HG03135 (cell line): ENCODE measurements around the gene NTN4.
"Not testable (repeated sequence)": the region's sequence is repeated elsewhere in the genome, so short reads cannot be mapped to it uniquely, and the experiment has no call there.

Experiments used
- ATAC-seq: cut with Tn5 transposase; IDR thresholded peaks from one replicate; pipeline ENCODE4 v1.9.1; 2021; ENCODE audit warnings: mild to moderate bottlenecking, moderate library complexity; ENCODE audit not compliant: unreplicated experiment

Gene NTN4

GRCh38 chr12:95671265-95671664, 119.3 kb downstream of the NTN4 start:
- no peak for ATAC-seq

- ATAC-seq: no peak
These were observed 127.0 kb downstream of the NTN4 start for GRCh38 chr12:95663525-95663924.

GRCh38 chr12:95661360-95661759, 129.2 kb downstream of the NTN4 start:
- ATAC-seq: no peak

- no peak for ATAC-seq
These were observed 132.2 kb downstream of the NTN4 start for GRCh38 chr12:95658386-95658785.

GRCh38 chr12:95654665-95655064, 135.9 kb downstream of the NTN4 start:
- ATAC-seq: not testable (repeated sequence)

- no peak for ATAC-seq
These were observed 136.6 kb downstream of the NTN4 start for GRCh38 chr12:95653771-95654546.

- ATAC-seq: no peak
These were observed 138.9 kb downstream of the NTN4 start for GRCh38 chr12:95651681-95652080.

GRCh38 chr12:95648990-95649791, 141.4 kb downstream of the NTN4 start:
- ATAC-seq: no peak

- ATAC-seq: no peak
These were observed 143.8 kb downstream of the NTN4 start for GRCh38 chr12:95646781-95647190.

- no peak for ATAC-seq
These were observed 147.3 kb downstream of the NTN4 start for GRCh38 chr12:95643256-95643655.

- ATAC-seq: no peak
These were observed 148.0 kb downstream of the NTN4 start for GRCh38 chr12:95642583-95642982.

- ATAC-seq: no peak
These were observed 149.1 kb downstream of the NTN4 start for GRCh38 chr12:95641299-95641952.

GRCh38 chr12:95640516-95640915, 150.0 kb downstream of the NTN4 start:
- ATAC-seq: no peak

- ATAC-seq: no peak
These were observed 153.0 kb downstream of the NTN4 start for GRCh38 chr12:95637471-95638155.

- ATAC-seq: no peak
These were observed 153.6 kb downstream of the NTN4 start for GRCh38 chr12:95637010-95637409.

- peak; percentile 90 for ATAC-seq
These were observed 155.6 kb downstream of the NTN4 start for GRCh38 chr12:95634622-95635621.

GRCh38 chr12:95633732-95634465, 156.7 kb downstream of the NTN4 start:
- ATAC-seq: no peak

- ATAC-seq: no peak
These were observed 157.4 kb downstream of the NTN4 start for GRCh38 chr12:95633049-95633731.

GRCh38 chr12:95630496-95630895, 160.1 kb downstream of the NTN4 start:
- no peak for ATAC-seq
